GM19025 (cell line): ENCODE data around the gene CHN2.

ENCODE experiments used
- ATAC-seq: cut with Tn5 transposase; IDR thresholded peaks from one replicate; pipeline ENCODE4 v1.9.1; 2021; ENCODE audit warnings: mild to moderate bottlenecking, low read depth, moderate library complexity; ENCODE audit not compliant: unreplicated experiment

The CHN2 gene

GRCh38 chr7:29328045-29328444 lies 133.5 kb downstream of the CHN2 start:
- no peak for ATAC-seq

GRCh38 chr7:29328811-29329210 lies 134.2 kb downstream of the CHN2 start:
- no peak for ATAC-seq

- ATAC-seq = no peak
Measured at GRCh38 chr7:29329686-29330085, 135.1 kb downstream of the CHN2 start.

GRCh38 chr7:29330136-29330535 lies 135.6 kb downstream of the CHN2 start:
- ATAC-seq = no peak

- no peak for ATAC-seq
Measured at GRCh38 chr7:29331163-29331562, 136.6 kb downstream of the CHN2 start.

GRCh38 chr7:29332042-29332811 lies 137.7 kb downstream of the CHN2 start:
- ATAC-seq = no peak

- ATAC-seq = no peak
Measured at GRCh38 chr7:29332875-29333855, 138.6 kb downstream of the CHN2 start.

GRCh38 chr7:29335188-29336083 lies 140.9 kb downstream of the CHN2 start:
- ATAC-seq = no peak

- ATAC-seq = no peak
Measured at GRCh38 chr7:29337546-29338116, 143.1 kb downstream of the CHN2 start.

GRCh38 chr7:29340696-29341095 lies 146.1 kb downstream of the CHN2 start:
- no peak for ATAC-seq

- no peak for ATAC-seq
Measured at GRCh38 chr7:29341156-29341555, 146.6 kb downstream of the CHN2 start.

GRCh38 chr7:29342761-29343160 lies 148.2 kb downstream of the CHN2 start:
- ATAC-seq = no peak

- no peak for ATAC-seq
Measured at GRCh38 chr7:29343399-29343798, 148.8 kb downstream of the CHN2 start.

- no peak for ATAC-seq
Measured at GRCh38 chr7:29344334-29344978, 149.9 kb downstream of the CHN2 start.

- no peak for ATAC-seq
Measured at GRCh38 chr7:29345590-29345989, 151.0 kb downstream of the CHN2 start.

GRCh38 chr7:29346231-29346978 lies 151.8 kb downstream of the CHN2 start:
- ATAC-seq = no peak

- no peak for ATAC-seq
Measured at GRCh38 chr7:29349362-29349761, 154.8 kb downstream of the CHN2 start.

- ATAC-seq = no peak
Measured at GRCh38 chr7:29350351-29350750, 155.8 kb downstream of the CHN2 start.

GRCh38 chr7:29352041-29352440 lies 157.5 kb downstream of the CHN2 start:
- ATAC-seq = no peak
